Activated T-helper 17 cell treated with anti-CD3 and anti-CD28 coated beads, Interleukin-2, amount 50 U/mL, for 72 hours (primary cell): Measurements from ENCODE around the gene IGF2R. TPM values are rescaled to one million over a fixed set of nuclear protein-coding genes. Genes with fewer than 3 reads are reported as not detected.

Experiments
- ATAC-seq: fragments of 150-1000 bp; cut with Tn5 transposase; replicated peaks from 2 replicates; pipeline ENCODE4 v1.10.0; 2021; ENCODE audit warnings: mild to moderate bottlenecking, moderate library complexity
- H3K27ac Mint-ChIP-seq: one replicate; pipeline ENCODE4 v1.8.0; 2022; ENCODE audit warnings: mixed read lengths
- H3K27me3 Mint-ChIP-seq: one replicate; pipeline ENCODE4 v1.8.0; 2022; ENCODE audit warnings: mixed read lengths
- H3K36me3 Mint-ChIP-seq: one replicate; pipeline ENCODE4 v1.8.0; 2022; ENCODE audit warnings: low read depth, mild to moderate bottlenecking, mixed read lengths
- H3K4me1 Mint-ChIP-seq: one replicate; pipeline ENCODE4 v1.8.0; 2022; ENCODE audit warnings: mixed read lengths
- H3K4me3 Mint-ChIP-seq: one replicate; pipeline ENCODE4 v1.8.0; 2022; ENCODE audit warnings: mild to moderate bottlenecking, mixed read lengths
- H3K9me3 Mint-ChIP-seq: one replicate; pipeline ENCODE4 v1.8.0; 2022; ENCODE audit warnings: mixed read lengths
- total RNA-seq, 2 donors: library from RNA; stranded (reverse); gene quantifications; one replicate each; pipeline ENCODE4 v1.2.3, GENCODE V29; 2022

IGF2R gene
- total RNA-seq, 2 donors from 2014 or later: 68.2 to 82.2 TPM

- Mint-ChIP-seq H3K4me3 (no peak overlapping the region), H3K9me3 (no peaks in the 10 kb centered on the region), H3K4me1 (no peaks in the 10 kb centered on the region), H3K27ac (no peak overlapping the region), H3K36me3 (no peaks in the 10 kb centered on the region), H3K27me3 (peaks cover 2% of the 10 kb centered on the region)
- no peak for ATAC-seq
Measured at GRCh38 chr6:160156842-160157241, 188.0 kb downstream of the IGF2R start.

GRCh38 chr6:160160450-160160849, 191.6 kb downstream of the IGF2R start:
- H3K4me3 Mint-ChIP-seq: no peak overlapping the region
- H3K36me3 Mint-ChIP-seq: no peaks in the 10 kb centered on the region
- H3K27ac Mint-ChIP-seq: no peak overlapping the region
- H3K27me3 Mint-ChIP-seq: peaks cover 11% of the 10 kb centered on the region
- no peaks in the 10 kb centered on the region for H3K4me1 Mint-ChIP-seq
- peaks cover 3% of the 10 kb centered on the region for H3K9me3 Mint-ChIP-seq
- ATAC-seq: no peak

Other genes with a start within 250 kb of the IGF2R start
- gene WTAP, start 241.6 kb upstream of the IGF2R start, total RNA-seq: 10 to 100 TPM; 79.8 to 88.5 TPM
- 10 to 100 TPM; 66.2 to 90.3 TPM for gene ACAT2, start 207.0 kb upstream of the IGF2R start, total RNA-seq
- gene TCP1, start 179.5 kb upstream of the IGF2R start, total RNA-seq: 100 to 1,000 TPM; 321 to 554 TPM
- gene MRPL18, start 178.6 kb upstream of the IGF2R start, total RNA-seq: 100 to 1,000 TPM in 1 of 2 donors, 10 to 100 TPM in 1; 61.9 to 124 TPM
- gene PNLDC1, start 168.8 kb upstream of the IGF2R start, total RNA-seq: under 1 TPM; 0.74 to 0.82 TPM
- not detected for gene MAS1, start 78.1 kb upstream of the IGF2R start, total RNA-seq
- gene SLC22A1, start 152.7 kb downstream of the IGF2R start, total RNA-seq: 1 to 10 TPM; 3.3 to 3.7 TPM